Thyroid gland (tissue), 4 donors: ENCODE results near the gene SYT15. TPM values are rescaled to one million over a fixed set of nuclear protein-coding genes. Genes with fewer than 3 reads are reported as not detected.
A peak's percentile ranks its signal among the peaks of the same experiment; 100 is the strongest.
"Not testable (repeated sequence)": the region's sequence is repeated elsewhere in the genome, so short reads cannot be mapped to it uniquely, and the experiment has no call there.

Experiments
- DNase-seq, 2 donors: peaks; one replicate each; pipeline ENCODE4 v3.0.0-alpha.2; 2019
- H3K27ac ChIP-seq, 3 donors: fragments of 200-600 bp; sonication (generic); 1 replicate in 2 of 3; 2 replicates in 1 of 3; pipeline ENCODE4 v1.5.1; 2016 to 2019; ENCODE audit warnings: mild to moderate bottlenecking in 1 of 3, moderate library complexity in 1 of 3
- H3K27me3 ChIP-seq: fragments of 200-600 bp; sonication (generic); one replicate; pipeline ENCODE4 v1.5.1; 2019
- H3K36me3 ChIP-seq, 2 donors: fragments of 200-600 bp; sonication (generic); one replicate each; pipeline ENCODE4 v1.5.1; 2016 to 2019
- H3K4me1 ChIP-seq, 2 donors: fragments of 200-600 bp; sonication (generic); one replicate each; pipeline ENCODE4 v1.5.1; 2017 to 2019
- H3K4me3 ChIP-seq, 3 donors: fragments of 200-600 bp; sonication (generic); replicated peaks in 1 of 3; 1 replicate in 2 of 3; 2 replicates in 1 of 3; pipeline ENCODE4 v1.5.1; 2016; ENCODE audit warnings: mild to moderate bottlenecking in 1 of 3
- H3K9me3 ChIP-seq: fragments of 200-600 bp; sonication (generic); one replicate; pipeline ENCODE4 v1.5.1; 2017
- WGBS, 2 donors: methylation state at CpG; one replicate each; pipeline ENCODE4 v1.1.5; 2017; 5-methylcytosine and 5-hydroxymethylcytosine counted together
- intact Hi-C: fragments of 100-400 bp; cut with DNase I; formaldehyde crosslinking; loops from one replicate; pipeline ENCODE4 v1.15.1; 2023
- total RNA-seq, 4 donors: library from RNA; depleted of rRNA; stranded (reverse); fragments of >200 nt; gene quantifications; one replicate each; pipeline ENCODE4 v1.2.3, GENCODE V29; 2016

Gene SYT15
- total RNA-seq, 4 donors from 2014 or later: 1.9 to 5.0 (median 3.1) TPM

DNA sequence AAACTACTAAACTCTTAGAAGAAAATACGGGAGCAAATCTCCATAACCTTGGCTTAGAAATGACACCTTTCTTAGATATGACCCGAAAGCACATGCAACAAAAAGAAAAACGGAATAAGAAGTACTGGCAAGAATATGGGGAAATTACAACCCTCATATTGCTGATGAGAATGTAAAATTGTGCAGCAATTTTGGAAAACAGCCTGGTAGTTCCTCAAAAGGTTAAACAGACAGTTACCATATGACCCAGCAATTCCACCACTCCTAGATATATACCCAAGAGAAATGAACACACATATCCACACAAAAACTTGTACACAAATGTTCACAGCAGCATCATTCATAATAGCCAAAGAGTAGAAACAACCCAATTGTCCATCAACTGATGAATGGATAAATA lies 37.3 kb downstream of the SYT15 start:
- DNase-seq, H3K27me3 ChIP-seq, H3K4me1 ChIP-seq, H3K27ac ChIP-seq, H3K4me3 ChIP-seq, H3K9me3 ChIP-seq, intact Hi-C loops, H3K36me3 ChIP-seq: not testable (repeated sequence)
- WGBS, 2 donors: no CpG with 5 or more reads among the region's 3 CpGs

DNA sequence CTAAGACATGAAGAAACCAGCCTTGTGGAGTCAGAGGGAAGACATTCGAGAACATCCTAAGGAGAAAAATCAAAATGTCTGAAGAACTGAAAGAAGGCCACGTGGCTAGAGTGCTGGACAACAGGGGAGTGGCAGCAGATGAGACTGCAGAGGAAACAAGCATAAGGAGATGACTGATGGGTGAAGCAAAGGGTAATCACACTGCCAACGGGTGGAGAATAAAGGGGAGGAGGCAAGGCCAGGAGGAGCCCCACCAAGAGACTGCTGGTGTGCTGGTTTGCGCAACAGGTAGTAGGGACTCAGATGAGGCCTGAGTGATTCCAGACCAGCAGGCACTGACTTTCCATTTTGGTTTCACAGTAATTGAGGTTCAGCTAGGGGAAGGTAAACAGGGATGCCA lies 38.2 kb downstream of the SYT15 start:
- H3K36me3 ChIP-seq, H3K27me3 ChIP-seq, DNase-seq, H3K4me1 ChIP-seq, H3K9me3 ChIP-seq, H3K4me3 ChIP-seq, H3K27ac ChIP-seq, intact Hi-C loops: not testable (repeated sequence)
- 65 to 78% methylated on average over 3 to 4 of the region's 4 CpGs for WGBS, 2 donors

GRCh38 chr10:46617913-46618312 lies 39.0 kb downstream of the SYT15 start:
- WGBS, 2 donors: 68 to 73% methylated on average over 3 of the region's 3 CpGs
- H3K9me3 ChIP-seq, H3K4me3 ChIP-seq, DNase-seq, H3K36me3 ChIP-seq, H3K4me1 ChIP-seq, H3K27ac ChIP-seq, intact Hi-C loops, H3K27me3 ChIP-seq: not testable (repeated sequence)

DNA sequence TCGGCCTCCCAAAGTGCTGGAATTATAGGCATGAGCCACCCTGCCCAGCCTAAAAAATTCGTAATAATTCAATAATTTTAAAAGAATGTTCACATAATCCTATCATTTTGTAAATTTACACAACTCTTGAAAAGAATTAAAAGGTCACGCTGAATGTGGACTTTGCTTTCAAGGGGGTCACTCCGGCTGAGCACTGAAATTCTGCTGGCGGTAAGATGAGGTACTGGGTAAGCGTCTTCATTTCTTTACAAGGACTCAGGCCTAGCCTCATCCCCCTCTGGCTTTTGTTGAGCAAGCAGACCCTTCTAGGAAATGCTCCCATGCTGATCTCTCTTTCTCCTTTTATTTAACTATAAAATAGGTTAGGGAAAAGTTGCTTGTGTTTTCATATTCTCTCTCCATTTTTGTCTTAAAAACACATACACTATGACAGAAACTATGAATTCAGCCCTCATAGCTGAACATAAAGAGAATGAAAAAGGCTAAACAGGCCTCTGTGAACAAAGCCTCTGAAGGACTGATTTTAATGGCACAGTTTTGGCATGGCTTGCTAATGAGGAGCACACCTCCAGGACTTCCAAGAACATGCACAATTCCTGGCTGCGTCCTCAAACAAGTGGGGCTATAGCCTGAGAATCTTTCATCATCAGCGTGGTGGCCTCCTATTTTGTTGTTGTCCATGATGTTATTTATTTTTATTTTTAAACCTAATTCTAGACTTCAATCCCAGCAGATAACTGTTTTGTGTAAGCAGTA lies 45.1 kb downstream of the SYT15 start:
- H3K27me3 ChIP-seq, H3K9me3 ChIP-seq, H3K36me3 ChIP-seq, H3K27ac ChIP-seq, intact Hi-C loops, H3K4me1 ChIP-seq, H3K4me3 ChIP-seq, DNase-seq: not testable (repeated sequence)
- WGBS, 2 donors: 95% methylated on average over 4 of the region's 8 CpGs

GRCh38 chr10:46629805-46630204 lies 50.9 kb downstream of the SYT15 start:
- H3K36me3 ChIP-seq, H3K27me3 ChIP-seq, DNase-seq, H3K27ac ChIP-seq, H3K4me1 ChIP-seq, H3K9me3 ChIP-seq, H3K4me3 ChIP-seq, intact Hi-C loops: not testable (repeated sequence)
- no CpG with 5 or more reads among the region's 1 CpG for WGBS, 2 donors

DNA sequence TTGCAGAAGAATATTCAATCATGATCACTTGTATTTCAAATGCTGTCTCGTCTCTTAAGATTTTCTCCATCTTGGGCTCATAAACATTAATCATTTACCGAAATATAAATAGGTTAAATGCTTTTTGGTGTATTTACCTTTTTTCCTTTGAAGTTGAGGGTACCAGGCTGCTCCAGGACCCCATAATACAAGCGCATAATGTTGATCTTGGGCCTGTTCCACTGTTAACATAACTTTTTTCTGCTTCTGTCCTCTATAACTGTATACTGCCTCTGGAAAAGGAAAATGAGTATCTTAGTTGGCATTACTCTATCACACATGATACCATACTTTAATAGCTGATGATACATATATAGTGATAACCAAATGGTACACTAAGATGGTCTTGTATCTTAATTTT lies 51.9 kb downstream of the SYT15 start:
- H3K27ac ChIP-seq, intact Hi-C loops: not testable (repeated sequence)
- no CpG with 5 or more reads among the region's 3 CpGs for WGBS, 2 donors

DNA sequence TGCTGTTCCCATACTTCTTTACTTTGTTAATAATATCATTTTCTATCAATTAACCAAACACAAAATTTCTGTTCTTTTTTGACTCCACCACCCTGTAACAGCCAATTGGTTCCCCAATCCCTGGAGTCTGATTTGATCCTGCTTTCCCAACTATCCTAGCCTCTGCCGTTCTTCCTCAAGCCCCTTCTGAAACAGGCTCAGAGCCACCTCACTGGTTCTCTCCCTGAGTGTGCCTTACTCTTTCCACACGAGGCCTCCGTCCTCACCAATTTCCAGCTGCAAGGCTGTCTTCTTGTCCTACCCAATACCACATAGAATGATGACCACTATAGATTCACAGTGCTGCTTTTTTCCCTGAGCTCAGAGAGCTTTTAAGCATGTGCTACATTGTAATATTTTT lies 52.8 kb downstream of the SYT15 start:
- H3K36me3 ChIP-seq, H3K9me3 ChIP-seq, H3K4me1 ChIP-seq, intact Hi-C loops, H3K27ac ChIP-seq, DNase-seq, H3K27me3 ChIP-seq, H3K4me3 ChIP-seq: not testable (repeated sequence)
- WGBS, 2 donors: no CpG with 5 or more reads among the region's 3 CpGs

More for the DNA sequence above, 51.9 kb downstream of the SYT15 start:
- not testable (repeated sequence) for H3K27me3 ChIP-seq, H3K4me1 ChIP-seq, H3K36me3 ChIP-seq, DNase-seq, H3K4me3 ChIP-seq, H3K9me3 ChIP-seq

DNA sequence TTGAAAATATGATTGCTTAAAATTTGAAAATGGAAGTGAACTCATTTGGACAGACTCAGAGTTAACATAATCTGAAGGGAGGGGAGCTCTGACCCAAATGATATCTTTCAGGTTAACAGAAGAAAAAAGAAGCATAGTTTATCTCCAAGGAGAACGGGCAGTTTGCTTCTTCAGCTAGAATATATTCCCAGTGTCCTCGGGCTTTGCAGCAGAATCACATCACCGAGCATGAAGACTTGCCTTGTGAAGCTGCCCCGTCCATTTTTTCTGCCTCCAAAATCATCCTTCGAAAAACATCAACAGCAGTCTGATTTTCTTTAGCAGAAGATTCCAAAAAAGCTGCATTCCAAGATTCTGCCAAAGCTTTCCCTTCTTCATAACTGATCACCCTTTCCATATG lies 55.8 kb downstream of the SYT15 start:
- H3K4me1 ChIP-seq, H3K36me3 ChIP-seq, intact Hi-C loops, DNase-seq, H3K27me3 ChIP-seq, H3K27ac ChIP-seq, H3K9me3 ChIP-seq, H3K4me3 ChIP-seq: not testable (repeated sequence)
- WGBS, 2 donors: 55 to 58% methylated on average over 5 of the region's 5 CpGs

DNA sequence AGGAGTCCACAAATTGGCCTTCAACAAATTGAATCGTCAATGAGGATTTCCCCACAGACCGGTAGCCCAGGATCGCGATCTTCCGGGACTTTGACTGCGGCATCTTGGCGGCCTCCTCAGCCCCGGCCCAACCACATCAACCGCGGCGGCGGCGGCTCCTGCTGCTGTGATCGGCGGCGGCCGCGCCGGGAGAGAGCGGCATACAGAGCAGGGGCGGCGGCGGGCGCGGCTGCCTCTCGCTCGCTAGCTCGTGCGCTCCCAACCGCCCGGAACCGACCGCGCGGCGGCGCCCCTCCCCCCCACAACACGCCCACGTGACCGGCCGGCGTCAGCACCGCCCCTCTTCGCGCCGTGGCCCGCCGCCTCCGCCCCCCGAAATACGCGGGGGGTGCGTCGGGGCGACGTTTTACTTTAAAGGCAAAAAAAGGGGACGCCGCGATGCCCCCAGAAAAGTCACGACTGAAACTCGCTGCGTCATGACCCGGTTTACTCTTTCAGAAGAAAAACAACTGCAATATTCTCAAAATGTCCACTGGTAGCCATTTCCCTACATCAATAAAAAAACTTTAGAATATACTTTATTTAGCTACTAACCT lies 56.5 kb downstream of the SYT15 start:
- DNase-seq, intact Hi-C loops, H3K27me3 ChIP-seq, H3K36me3 ChIP-seq, H3K27ac ChIP-seq, H3K4me1 ChIP-seq, H3K9me3 ChIP-seq: not testable (repeated sequence)
- peak overlapping the region in 2 of 3 donors; percentile 17 to 49 for H3K4me3 ChIP-seq
- WGBS, 2 donors: 0% methylated on average over 3 to 7 of the region's 63 CpGs

GRCh38 chr10:46640005-46640404 lies 61.1 kb downstream of the SYT15 start:
- H3K4me1 ChIP-seq, H3K27me3 ChIP-seq, intact Hi-C loops, H3K4me3 ChIP-seq, H3K36me3 ChIP-seq, DNase-seq, H3K27ac ChIP-seq, H3K9me3 ChIP-seq: not testable (repeated sequence)

Other genes starting within 250 kb of the SYT15 start
- not detected for gene ANXA8L1, start 203.4 kb upstream of the SYT15 start, total RNA-seq
- not detected for gene NPY4R, start 113.2 kb upstream of the SYT15 start, total RNA-seq
- gene GPRIN2, start 22.5 kb upstream of the SYT15 start, total RNA-seq: 10 to 100 TPM in 2 of 4 donors, 1 to 10 TPM in 2; 9.1 to 14.7 (median 10.6) TPM